Mammary epithelial cell (primary cell): Measurements from ENCODE around the gene CD9.

Source experiments
- CTCF ChIP-seq, 2 donors: IDR thresholded peaks in 1 of 2; conservative IDR thresholded peaks in 1 of 2; 2 replicates each; pipeline ENCODE4 v1.5.1; 2011 to 2012; ENCODE audit warnings: inconsistent platforms in 2 of 2, low read length in 2 of 2, mild to moderate bottlenecking in 2 of 2, control low read depth in 1 of 2, low read depth in 1 of 2; ENCODE audit not compliant: insufficient read depth in 1 of 2; ENCODE audit errors: extremely low read depth in 1 of 2
- EZH2 ChIP-seq: IDR thresholded peaks from 2 replicates; pipeline ENCODE4 v1.6.1; 2012; ENCODE audit warnings: low read length, inconsistent platforms, borderline replicate concordance

GRCh38 chr12:6234214-6234613, 34.0 kb downstream of the CD9 start:
- TF ChIP-seq CTCF (conservative IDR thresholded peaks at IDR 0.05 in 1 of 2, IDR thresholded peaks at IDR 0.05 in 1 of 2; ENCODE audit: extremely low read depth in 1 of 2, insufficient read depth in 1 of 2, low read depth in 1 of 2, low read length in 2 of 2), result no peak
- no peak for TF ChIP-seq EZH2
